Activated CD4-positive, alpha-beta T cell treated with anti-CD3 and anti-CD28 coated beads, Interleukin-2, amount 10 ng/mL, durations not matched to agents 7 days and 5 days (primary cell): ENCODE data around the gene MYOZ3. TPM values are rescaled to one million over a fixed set of nuclear protein-coding genes. Genes with fewer than 3 reads are reported as not detected.

Source experiments
- CTCF ChIA-PET: fragments of 350-600 bp; sonication (Branson Sonifier 250); formaldehyde crosslinking; loops from one replicate; lab custom pipeline; 2021; ENCODE audit warnings: antibody characterized with exemption; lab: Charles Lee
- POLR2A ChIA-PET: fragments of 350-600 bp; sonication (Branson Sonifier 250); formaldehyde crosslinking; loops from one replicate; lab custom pipeline; 2021; ENCODE audit warnings: antibody characterized with exemption; lab: Charles Lee
- DNase-seq: peaks from one replicate; pipeline ENCODE4 v3.0.0-alpha.2; 2020
- H3K27ac Mint-ChIP-seq: one replicate; pipeline ENCODE4 v1.8.0; 2021; ENCODE audit warnings: mild to moderate bottlenecking, moderate library complexity, mixed read lengths
- H3K27me3 Mint-ChIP-seq: one replicate; pipeline ENCODE4 v1.8.0; 2021; ENCODE audit warnings: mixed read lengths
- H3K36me3 Mint-ChIP-seq: one replicate; pipeline ENCODE4 v1.8.0; 2021; ENCODE audit warnings: low read depth, mixed read lengths
- H3K4me1 Mint-ChIP-seq: one replicate; pipeline ENCODE4 v1.8.0; 2021; ENCODE audit warnings: mixed read lengths
- H3K4me3 Mint-ChIP-seq: one replicate; pipeline ENCODE4 v1.8.0; 2021; ENCODE audit warnings: mild to moderate bottlenecking, moderate library complexity, mixed read lengths
- H3K9me3 Mint-ChIP-seq: one replicate; pipeline ENCODE4 v1.8.0; 2021; ENCODE audit warnings: mixed read lengths
- total RNA-seq, 2 experiments: library from RNA; stranded (reverse); gene quantifications; one replicate each; pipeline ENCODE4 v1.2.3, GENCODE V29; 2021

MYOZ3 gene
- total RNA-seq, 2 experiments from 2014 or later: 0.05 TPM; not detected in 1

DNA sequence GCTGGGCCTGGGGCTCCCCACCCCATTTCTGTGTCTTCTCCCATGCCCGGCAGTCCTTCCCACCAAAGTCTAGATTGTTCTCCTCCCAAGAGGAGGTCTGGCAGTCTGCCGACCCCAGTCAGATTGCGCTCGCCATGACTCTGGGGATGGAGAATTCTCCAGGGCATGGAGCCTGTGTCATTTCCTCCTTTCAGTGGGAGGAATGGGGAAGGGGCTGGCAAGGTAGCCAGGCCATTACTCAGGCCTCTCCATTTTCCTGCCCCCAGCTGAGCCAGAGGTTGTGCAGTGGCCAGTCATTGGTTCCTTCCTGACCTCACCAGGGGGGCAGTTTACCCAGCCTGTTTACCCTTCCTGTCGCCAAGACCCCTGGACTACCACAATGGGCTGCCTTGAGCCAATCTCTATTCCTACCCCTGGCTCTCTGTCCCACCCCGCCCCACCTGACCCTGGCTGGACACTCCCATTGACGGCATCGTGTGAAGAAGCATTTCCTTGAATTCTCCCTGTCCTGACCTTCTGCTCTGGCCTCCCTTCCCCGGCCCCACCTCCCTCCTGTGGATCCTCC lies 20.0 kb upstream of the MYOZ3 start:
- Mint-ChIP-seq H3K9me3 (no peaks in the 10 kb centered on the region), H3K4me3 (no peak overlapping the region), H3K27ac (no peak overlapping the region), H3K27me3 (peaks cover 7% of the 10 kb centered on the region), H3K36me3 (no peaks in the 10 kb centered on the region), H3K4me1 (no peaks in the 10 kb centered on the region)
- no peak for DNase-seq
- POLR2A ChIA-PET: no interaction called here
- CTCF ChIA-PET: no interaction called here

DNA sequence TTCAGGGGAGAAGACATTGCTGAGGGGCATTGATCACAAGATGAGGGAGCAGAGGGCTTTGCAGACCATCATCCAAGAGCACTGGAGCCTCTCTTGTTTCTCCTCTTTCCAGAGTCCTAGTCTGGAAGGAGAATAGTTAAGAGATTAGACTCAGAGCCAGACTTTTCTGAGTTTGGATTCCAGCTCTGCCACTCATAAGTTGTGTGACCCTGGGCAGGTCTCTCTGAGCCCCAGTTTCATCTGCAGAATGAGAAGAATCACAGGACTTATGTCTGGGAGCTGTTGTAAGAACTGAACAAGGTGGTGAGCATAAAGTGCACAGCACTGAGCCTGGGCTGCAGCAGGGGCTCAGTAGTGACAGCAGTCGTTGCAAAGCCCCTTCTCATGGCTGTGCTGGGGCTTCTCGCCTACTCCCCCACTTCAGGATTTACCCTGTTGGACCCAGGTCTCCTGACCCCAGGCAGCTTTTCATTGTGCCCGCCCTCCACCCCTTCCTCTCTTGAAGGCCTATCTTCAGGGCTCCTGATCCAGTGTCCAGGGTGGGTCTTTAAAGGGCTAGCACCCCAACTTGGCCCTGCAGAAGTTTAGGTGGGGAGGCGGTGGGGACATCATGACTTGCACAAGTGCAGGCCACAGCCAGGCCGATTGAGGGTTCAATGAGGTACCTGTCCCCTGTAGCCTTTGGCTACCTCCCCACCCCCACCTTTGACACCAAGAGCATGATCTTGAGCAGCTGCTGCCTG lies 19.1 kb upstream of the MYOZ3 start:
- Mint-ChIP-seq H3K4me1 (no peaks in the 10 kb centered on the region), H3K9me3 (no peaks in the 10 kb centered on the region), H3K36me3 (no peaks in the 10 kb centered on the region), H3K4me3 (no peak overlapping the region), H3K27me3 (peaks cover under 1% of the 10 kb centered on the region), H3K27ac (no peak overlapping the region)
- no peak for DNase-seq
- ChIA-PET CTCF (interaction anchor here (1.2 to 1.6 kb wide), 3 partner anchors 11 to 16 kb away, joined by 4 read pairs; no protein-coding TSS in a partner anchor), POLR2A (no interaction called here)

DNA sequence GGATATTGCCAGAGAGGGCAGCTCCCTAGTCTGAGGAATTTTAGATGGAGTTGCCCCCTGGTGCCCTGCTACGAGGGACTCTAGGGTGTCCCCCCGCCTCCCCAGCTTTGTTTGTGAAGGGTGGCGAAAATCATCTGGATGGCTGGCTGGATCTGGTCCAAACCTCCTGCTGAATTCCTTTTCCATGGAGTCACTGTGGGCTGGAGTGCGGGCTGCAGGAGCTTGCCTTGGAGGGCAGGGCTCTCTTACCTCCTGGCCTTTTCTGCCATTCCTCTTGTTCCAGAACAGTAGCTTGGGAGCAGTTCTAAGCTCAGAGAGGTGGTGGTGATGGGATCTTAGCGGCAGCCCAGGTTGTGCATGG lies 18.5 kb upstream of the MYOZ3 start:
- CTCF ChIA-PET: interaction anchor here (1.2 to 1.6 kb wide), 4 partner anchors 10 to 24 kb away, joined by 4 read pairs; no protein-coding TSS in a partner anchor
- no peaks in the 10 kb centered on the region for H3K36me3 Mint-ChIP-seq
- H3K27me3 Mint-ChIP-seq: no peaks in the 10 kb centered on the region
- POLR2A ChIA-PET: no interaction called here
- H3K9me3 Mint-ChIP-seq: no peaks in the 10 kb centered on the region
- no peak for DNase-seq
- H3K4me1 Mint-ChIP-seq: no peaks in the 10 kb centered on the region
- no peak overlapping the region for H3K4me3 Mint-ChIP-seq
- no peak overlapping the region for H3K27ac Mint-ChIP-seq

DNA sequence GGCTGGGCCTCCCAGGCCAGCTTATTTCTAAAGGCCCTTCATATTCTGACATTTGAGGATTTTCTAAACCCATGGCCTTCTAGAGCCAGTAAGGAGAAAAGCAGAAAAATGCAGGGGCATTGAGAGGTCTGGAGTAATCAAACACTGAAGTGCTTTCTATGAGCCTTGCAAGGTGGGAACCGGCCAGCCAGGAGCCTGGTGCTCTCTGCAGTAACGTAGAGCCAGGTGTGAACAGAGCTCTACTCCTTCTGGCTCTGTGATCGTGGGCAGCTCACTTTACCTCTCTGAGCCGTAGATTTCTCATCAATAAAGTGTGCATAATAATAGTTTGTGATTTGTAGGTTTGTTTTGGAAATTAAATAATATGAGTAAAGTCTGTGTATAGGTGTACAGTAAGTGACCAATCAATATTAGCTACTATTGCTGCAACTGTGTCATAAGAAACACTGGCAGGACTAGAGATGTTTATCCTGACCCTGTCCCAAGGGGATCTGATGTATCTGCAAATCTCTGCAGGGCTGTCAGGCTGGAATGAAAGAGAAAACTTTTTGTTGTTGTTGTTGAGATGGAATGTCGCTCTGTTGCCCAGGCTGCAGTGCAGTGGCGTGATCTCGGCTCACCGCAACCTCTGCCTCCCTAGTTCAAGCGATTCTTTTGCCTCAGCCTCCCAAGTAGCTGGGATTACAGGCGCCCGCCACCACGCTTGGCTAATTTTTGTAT lies 17.9 kb upstream of the MYOZ3 start:
- Mint-ChIP-seq H3K36me3 (no peaks in the 10 kb centered on the region), H3K4me3 (no peak overlapping the region), H3K27ac (no peak overlapping the region), H3K4me1 (no peaks in the 10 kb centered on the region), H3K27me3 (no peaks in the 10 kb centered on the region), H3K9me3 (no peaks in the 10 kb centered on the region)
- no peak for DNase-seq
- ChIA-PET POLR2A (no interaction called here), CTCF (interaction anchor here (1.2 to 1.6 kb wide), 4 partner anchors 10 to 25 kb away, joined by 4 read pairs; no protein-coding TSS in a partner anchor)

DNA sequence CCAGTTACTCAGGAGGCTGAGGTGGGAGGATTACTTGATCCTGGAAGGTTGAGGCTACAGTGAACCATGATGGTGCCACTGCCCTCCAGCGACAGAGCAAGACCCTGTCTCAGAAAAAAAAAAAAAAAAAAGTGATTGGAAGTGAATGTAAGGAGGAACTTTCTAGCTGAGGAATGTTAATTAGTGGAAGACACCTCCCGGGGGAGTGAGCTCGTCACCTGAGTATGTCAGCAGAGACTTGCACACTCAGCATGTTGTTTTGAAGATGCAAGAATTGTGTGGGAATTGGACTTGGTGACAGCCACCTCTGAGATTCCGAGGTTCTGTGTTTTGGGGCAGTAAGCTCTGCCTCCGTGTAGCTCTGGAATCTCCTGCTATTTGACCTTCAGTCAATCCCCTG lies 17.0 kb upstream of the MYOZ3 start:
- Mint-ChIP-seq H3K4me1 (no peaks in the 10 kb centered on the region), H3K9me3 (no peaks in the 10 kb centered on the region), H3K4me3 (no peak overlapping the region), H3K36me3 (no peaks in the 10 kb centered on the region), H3K27ac (no peak overlapping the region), H3K27me3 (no peaks in the 10 kb centered on the region)
- CTCF ChIA-PET: interaction anchor here (0.7 to 1.6 kb wide), 3 partner anchors 12 to 60 kb away, joined by 3 to 4 read pairs (median 3); no protein-coding TSS in a partner anchor
- POLR2A ChIA-PET: no interaction called here
- DNase-seq: no peak

DNA sequence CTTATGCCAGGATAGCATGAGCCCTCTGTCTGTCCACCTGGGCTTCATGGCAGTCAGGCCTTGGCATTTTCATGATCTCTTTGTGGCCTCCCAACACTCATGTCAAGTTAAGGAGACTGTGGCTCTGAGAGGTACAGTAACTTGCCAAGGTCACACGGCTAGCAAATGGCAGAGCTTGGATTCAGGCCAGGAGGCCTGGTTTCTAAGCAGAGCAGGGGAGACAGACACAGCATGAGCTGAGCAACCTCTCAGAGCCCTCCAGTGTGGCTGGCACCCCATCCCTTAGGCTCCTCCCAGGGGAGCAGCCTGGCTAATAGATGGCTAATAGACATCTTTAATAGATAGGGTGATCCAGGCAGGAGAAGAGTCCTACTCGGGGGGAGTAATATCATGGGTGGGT lies 16.5 kb upstream of the MYOZ3 start:
- CTCF ChIA-PET: interaction anchor here (0.7 to 1.2 kb wide), 2 partner anchors 11 to 60 kb away, joined by 3 read pairs; no protein-coding TSS in a partner anchor
- H3K36me3 Mint-ChIP-seq: no peaks in the 10 kb centered on the region
- no peak overlapping the region for H3K4me3 Mint-ChIP-seq
- no peak overlapping the region for H3K27ac Mint-ChIP-seq
- H3K9me3 Mint-ChIP-seq: no peaks in the 10 kb centered on the region
- H3K4me1 Mint-ChIP-seq: no peaks in the 10 kb centered on the region
- DNase-seq: no peak
- POLR2A ChIA-PET: no interaction called here
- no peaks in the 10 kb centered on the region for H3K27me3 Mint-ChIP-seq

DNA sequence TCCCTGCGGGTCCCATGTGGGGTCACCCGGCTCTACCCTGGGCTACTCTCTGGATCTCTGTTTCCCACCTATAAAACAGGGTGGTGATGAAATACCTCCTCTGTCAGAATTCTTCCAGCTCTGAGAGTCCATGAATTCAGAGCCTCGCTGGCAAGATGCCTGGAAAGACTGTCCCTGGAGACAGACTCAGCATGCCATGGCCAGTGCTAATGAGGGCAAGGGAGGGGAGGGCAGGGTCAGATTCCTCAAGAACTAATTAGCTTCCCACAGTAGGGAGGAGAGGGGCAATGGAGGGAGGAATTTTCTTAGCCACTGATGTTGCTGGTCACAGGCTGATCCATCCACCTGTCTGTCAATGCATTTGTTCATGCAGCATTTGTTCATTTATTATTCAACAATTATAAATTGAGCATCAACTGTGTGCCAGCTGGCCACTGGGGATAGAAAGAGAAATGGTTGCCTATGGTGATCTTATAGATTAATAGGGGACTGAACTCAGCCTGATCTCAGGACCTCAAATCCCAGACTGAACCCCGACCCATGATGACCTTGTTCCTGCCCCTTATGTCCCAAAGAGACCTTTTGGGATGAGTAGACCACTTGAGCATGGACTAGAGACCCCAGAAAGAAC lies 15.9 kb upstream of the MYOZ3 start:
- no peaks in the 10 kb centered on the region for H3K36me3 Mint-ChIP-seq
- H3K27me3 Mint-ChIP-seq: no peaks in the 10 kb centered on the region
- no peaks in the 10 kb centered on the region for H3K4me1 Mint-ChIP-seq
- no peak overlapping the region for H3K4me3 Mint-ChIP-seq
- ChIA-PET POLR2A (no interaction called here), CTCF (interaction anchor here (0.7 kb wide), 1 partner anchor 158 kb away, joined by 3 read pairs; no protein-coding TSS in a partner anchor)
- no peak overlapping the region for H3K27ac Mint-ChIP-seq
- no peaks in the 10 kb centered on the region for H3K9me3 Mint-ChIP-seq
- no peak for DNase-seq

DNA sequence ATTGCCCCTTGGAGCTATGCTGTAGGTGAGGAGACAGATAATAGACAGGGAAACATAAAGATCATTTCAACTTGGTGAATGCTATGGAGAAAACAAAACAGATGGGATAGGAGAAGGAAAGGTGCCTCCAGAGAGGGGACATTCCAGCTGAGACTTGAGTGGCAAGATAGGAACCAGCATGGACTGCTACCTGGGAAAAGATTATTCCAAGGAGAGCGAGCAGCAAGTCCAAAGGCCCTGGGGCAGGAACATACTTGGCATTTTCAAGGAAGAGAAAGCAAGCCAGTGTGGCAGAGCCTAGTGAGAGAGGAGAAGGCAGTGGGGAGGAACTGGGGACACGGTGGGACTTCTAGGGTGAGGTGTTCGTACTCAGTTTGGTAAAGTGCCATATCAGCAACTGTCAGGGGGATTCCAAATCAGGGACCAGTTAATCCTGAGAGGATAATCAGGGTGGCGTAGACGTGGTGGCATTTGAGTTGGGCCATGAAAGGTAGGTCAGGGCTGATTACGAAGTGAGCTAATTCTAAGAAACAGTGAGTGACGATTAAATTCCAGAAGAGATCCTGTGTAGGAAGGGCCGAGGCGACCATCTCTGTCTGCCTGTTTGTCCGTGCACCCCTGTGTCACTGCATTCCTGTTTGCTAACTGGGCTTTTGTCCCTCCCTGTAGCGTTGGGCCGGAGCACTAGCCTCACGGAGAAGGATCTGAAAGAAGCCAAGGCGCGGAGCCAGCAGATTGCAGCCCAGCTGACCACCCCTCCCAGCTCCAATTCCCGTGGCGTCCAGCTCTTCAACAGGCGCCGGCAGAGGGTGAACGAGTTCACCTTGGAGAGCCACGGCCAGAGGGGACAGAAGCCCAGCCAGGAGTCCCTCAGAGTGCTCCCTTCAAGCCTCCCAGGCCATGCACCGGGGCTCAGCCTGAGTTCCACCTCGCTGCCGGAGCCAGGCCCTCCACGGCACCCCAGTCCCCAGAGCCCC lies 13.5 kb upstream of the MYOZ3 start:
- Mint-ChIP-seq H3K36me3 (no peaks in the 10 kb centered on the region), H3K9me3 (no peaks in the 10 kb centered on the region), H3K4me1 (no peaks in the 10 kb centered on the region), H3K27me3 (no peaks in the 10 kb centered on the region), H3K27ac (peak overlapping the region; percentile 14), H3K4me3 (no peak overlapping the region)
- no peak for DNase-seq
- CTCF ChIA-PET: interaction anchor here (0.6 kb wide), 2 partner anchors 53 to 227 kb away, joined by 3 to 4 read pairs; no protein-coding TSS in a partner anchor
- POLR2A ChIA-PET: no interaction called here

DNA sequence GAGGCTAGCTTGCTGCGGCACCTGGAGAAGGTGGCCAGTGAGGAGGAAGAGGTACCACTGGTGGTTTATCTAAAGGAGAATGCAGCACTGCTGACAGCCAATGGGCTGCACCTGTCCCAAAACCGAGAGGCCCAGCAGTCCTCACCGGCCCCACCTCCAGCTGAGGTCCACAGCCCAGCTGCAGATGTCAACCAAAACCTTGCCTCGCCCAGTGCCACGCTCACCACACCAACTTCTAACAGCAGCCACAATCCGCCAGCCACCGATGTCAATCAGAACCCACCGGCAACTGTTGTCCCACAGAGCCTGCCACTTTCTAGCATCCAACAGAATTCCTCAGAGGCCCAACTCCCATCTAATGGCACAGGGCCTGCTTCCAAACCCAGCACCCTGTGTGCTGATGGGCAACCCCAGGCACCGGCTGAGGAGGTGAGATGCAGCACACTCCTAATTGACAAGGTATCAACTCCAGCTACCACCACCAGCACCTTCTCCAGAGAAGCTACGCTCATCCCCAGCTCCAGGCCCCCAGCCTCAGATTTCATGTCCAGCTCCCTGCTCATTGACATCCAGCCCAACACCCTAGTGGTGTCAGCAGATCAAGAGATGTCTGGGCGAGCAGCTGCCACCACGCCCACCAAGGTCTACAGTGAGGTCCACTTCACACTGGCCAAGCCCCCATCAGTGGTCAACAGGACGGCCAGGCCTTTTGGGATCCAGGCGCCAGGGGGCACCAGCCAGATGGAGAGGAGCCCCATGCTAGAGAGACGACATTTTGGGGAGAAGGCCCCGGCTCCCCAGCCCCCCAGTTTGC lies 12.6 kb upstream of the MYOZ3 start:
- ChIA-PET POLR2A (no interaction called here), CTCF (no interaction called here)
- Mint-ChIP-seq H3K27me3 (no peaks in the 10 kb centered on the region), H3K4me3 (no peak overlapping the region), H3K27ac (no peak overlapping the region), H3K4me1 (no peaks in the 10 kb centered on the region), H3K9me3 (no peaks in the 10 kb centered on the region), H3K36me3 (no peaks in the 10 kb centered on the region)
- no peak for DNase-seq

DNA sequence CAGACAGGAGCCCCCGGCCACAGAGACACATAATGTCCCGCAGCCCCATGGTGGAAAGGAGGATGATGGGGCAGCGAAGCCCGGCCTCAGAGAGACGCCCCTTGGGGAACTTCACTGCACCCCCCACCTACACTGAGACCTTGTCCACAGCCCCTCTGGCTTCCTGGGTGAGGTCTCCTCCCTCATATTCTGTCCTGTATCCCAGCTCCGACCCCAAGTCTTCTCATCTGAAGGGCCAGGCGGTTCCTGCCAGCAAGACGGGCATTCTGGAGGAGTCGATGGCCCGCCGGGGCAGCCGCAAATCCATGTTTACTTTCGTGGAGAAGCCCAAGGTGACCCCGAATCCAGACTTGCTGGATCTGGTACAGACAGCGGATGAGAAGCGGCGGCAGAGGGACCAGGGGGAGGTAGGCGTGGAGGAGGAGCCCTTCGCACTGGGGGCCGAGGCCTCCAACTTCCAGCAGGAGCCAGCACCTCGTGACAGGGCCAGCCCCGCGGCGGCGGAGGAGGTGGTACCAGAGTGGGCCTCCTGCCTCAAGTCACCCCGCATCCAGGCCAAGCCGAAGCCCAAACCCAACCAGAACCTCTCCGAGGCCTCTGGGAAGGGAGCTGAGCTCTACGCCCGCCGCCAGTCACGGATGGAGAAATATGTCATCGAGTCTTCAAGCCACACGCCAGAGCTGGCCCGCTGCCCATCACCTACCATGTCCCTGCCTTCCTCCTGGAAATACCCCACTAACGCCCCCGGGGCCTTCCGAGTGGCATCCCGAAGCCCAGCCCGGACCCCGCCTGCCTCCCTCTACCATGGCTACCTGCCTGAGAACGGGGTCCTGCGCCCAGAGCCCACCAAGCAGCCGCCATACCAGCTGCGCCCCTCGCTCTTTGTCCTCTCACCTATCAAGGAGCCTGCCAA lies 11.7 kb upstream of the MYOZ3 start:
- H3K4me1 Mint-ChIP-seq: no peaks in the 10 kb centered on the region
- peaks cover 3% of the 10 kb centered on the region for H3K27me3 Mint-ChIP-seq
- DNase-seq: no peak
- H3K9me3 Mint-ChIP-seq: no peaks in the 10 kb centered on the region
- POLR2A ChIA-PET: no interaction called here
- H3K27ac Mint-ChIP-seq: no peak overlapping the region
- no peak overlapping the region for H3K4me3 Mint-ChIP-seq
- CTCF ChIA-PET: no interaction called here
- H3K36me3 Mint-ChIP-seq: no peaks in the 10 kb centered on the region
